ENCODE measurements around the gene CCDC149. TPM values are rescaled to one million over a fixed set of nuclear protein-coding genes. Genes with fewer than 3 reads are reported as not detected.

CCDC149 gene
- total and polyA plus RNA-seq, 12 donors = 6.1 to 17.7 (median 9.3) TPM

DNA sequence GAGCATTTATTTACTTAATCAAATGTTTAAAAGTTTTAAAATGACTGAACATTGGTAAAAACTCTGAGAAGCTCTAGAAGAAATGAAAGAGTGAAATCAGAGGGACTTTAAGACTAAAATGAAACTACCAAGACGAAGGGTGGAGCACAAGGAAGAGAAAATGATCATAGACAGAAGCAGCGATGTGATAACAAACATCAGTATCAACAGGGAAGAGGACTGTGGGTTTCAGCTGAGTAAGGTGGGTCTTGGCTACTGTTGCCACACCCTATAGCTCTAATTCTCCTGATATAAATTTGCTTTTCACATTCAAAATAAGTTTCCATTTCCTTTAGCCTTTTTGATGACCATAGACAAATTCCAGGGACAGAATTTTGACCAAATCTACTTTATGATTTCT is 99.1 kb downstream of the CCDC149 start:
- WGBS, 2 donors = 90 to 96% methylated on average over 2 of the region's 2 CpGs

DNA sequence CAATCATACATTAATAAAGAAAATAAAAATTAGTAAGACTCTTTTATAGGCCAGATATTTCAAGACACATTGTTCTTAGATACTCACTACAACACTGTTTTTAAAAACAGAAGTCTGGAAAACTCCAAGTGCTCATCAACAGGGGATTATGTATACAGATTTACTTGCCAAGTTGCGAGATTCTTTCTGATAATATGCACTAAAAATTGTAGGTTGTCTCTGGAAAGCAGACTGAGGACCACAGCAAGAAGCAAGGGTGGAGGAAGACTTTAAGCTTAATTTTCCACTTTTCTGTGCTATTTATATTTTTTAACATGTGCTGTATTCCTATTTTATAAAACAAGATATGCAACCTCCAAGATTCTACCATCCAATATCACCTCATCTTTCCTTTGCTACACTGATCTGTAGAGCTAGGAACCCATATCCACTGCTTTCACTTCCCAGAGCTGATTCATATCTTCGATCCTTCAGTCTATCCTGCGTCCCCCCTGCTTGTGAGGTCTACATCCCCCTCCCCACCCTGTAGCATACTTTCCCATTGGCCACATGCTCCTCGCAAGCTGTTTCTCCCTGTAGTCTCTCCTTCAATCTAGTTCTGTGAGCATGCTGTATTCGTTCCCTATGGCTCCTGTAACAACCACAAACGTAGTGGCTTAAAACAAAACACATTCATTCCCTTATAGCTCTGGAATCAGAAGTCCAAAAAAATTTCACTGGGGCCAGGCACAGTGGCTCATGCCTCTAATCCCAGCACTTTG is 101.8 kb downstream of the CCDC149 start:
- DNase-seq = no peak
- intact Hi-C loops (cut with DNase I) = no loop called here
- no peak overlapping the region for H3K4me3 ChIP-seq
- no peaks in the 10 kb centered on the region for H3K27me3 ChIP-seq
- H3K9me3 ChIP-seq = peaks cover 0 to 13% (median 0%) of the 10 kb centered on the region in 11 donors
- WGBS, 2 donors = 95 to 96% methylated on average over 6 of the region's 6 CpGs
- H3K27ac ChIP-seq = no peak overlapping the region
- peaks cover 0 to 10% (median 0%) of the 10 kb centered on the region in 9 donors for H3K4me1 ChIP-seq
- ATAC-seq = no peak
- TF ChIP-seq, protein P1, sequence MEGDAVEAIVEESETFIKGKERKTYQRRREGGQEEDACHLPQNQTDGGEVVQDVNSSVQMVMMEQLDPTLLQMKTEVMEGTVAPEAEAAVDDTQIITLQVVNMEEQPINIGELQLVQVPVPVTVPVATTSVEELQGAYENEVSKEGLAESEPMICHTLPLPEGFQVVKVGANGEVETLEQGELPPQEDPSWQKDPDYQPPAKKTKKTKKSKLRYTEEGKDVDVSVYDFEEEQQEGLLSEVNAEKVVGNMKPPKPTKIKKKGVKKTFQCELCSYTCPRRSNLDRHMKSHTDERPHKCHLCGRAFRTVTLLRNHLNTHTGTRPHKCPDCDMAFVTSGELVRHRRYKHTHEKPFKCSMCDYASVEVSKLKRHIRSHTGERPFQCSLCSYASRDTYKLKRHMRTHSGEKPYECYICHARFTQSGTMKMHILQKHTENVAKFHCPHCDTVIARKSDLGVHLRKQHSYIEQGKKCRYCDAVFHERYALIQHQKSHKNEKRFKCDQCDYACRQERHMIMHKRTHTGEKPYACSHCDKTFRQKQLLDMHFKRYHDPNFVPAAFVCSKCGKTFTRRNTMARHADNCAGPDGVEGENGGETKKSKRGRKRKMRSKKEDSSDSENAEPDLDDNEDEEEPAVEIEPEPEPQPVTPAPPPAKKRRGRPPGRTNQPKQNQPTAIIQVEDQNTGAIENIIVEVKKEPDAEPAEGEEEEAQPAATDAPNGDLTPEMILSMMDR (IDR thresholded peaks at IDR 0.05) = no peak
- peaks cover 0 to 47% (median 3%) of the 10 kb centered on the region in 9 donors for H3K36me3 ChIP-seq

More for the DNA sequence above, 99.1 kb downstream of the CCDC149 start:
- intact Hi-C loops (cut with DNase I) = no loop called here
- H3K27me3 ChIP-seq = no peaks in the 10 kb centered on the region
- H3K27ac ChIP-seq = no peak overlapping the region
- H3K9me3 ChIP-seq = peaks cover 0 to 13% (median 0%) of the 10 kb centered on the region in 11 donors
- H3K36me3 ChIP-seq = peaks cover 0 to 55% (median 13%) of the 10 kb centered on the region in 9 donors
- no peak for ATAC-seq
- no peak overlapping the region for H3K4me3 ChIP-seq
- DNase-seq = no peak
- peaks cover 0 to 10% (median 0%) of the 10 kb centered on the region in 9 donors for H3K4me1 ChIP-seq
- TF ChIP-seq, protein P1 (IDR thresholded peaks at IDR 0.05) = no peak

DNA sequence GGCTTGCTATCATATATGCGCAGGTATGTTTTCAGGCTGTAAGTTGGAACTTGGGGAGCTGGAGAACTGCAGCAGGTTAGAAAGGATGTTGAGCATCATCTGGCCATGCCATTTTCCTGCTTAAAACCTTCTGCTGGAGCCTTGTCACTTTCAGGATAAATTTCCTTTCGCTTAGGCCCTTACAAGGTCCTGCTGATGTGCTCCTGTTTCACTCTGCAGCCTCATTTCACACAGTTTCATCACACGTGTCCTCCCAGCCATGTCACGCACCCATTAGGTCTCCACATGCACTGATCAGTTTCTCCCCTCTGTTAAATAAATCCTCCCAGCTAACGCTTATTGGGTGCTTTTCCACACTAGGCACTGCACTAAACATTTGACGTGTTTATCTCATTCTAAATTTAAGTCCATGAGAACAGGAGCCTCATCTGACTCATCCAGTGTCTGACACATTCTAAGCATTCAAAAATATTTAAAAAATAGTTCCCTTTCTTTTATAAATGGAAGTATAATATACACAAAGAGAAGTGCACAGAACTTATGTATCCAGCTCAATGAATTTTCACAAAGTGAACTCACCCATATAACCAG is 102.9 kb downstream of the CCDC149 start:
- DNase-seq (no peak), ATAC-seq (peak in 6 of 8 donors; percentile 28 to 70 (median 50))
- H3K27ac ChIP-seq = no peak overlapping the region
- H3K4me1 ChIP-seq = peaks cover 0 to 10% (median 0%) of the 10 kb centered on the region in 9 donors
- peaks cover 0 to 13% (median 0%) of the 10 kb centered on the region in 11 donors for H3K9me3 ChIP-seq
- 80 to 87% methylated on average over 6 of the region's 6 CpGs for WGBS, 2 donors
- no peaks in the 10 kb centered on the region for H3K27me3 ChIP-seq
- intact Hi-C loops (cut with DNase I) = loop anchor here in 1 of 10 donors (10.0 kb wide), 1 partner anchor 325 kb away; no protein-coding TSS in a partner anchor
- H3K4me3 ChIP-seq = no peak overlapping the region
- TF ChIP-seq, protein P1 (IDR thresholded peaks at IDR 0.05) = no peak
- peaks cover 0 to 41% (median 3%) of the 10 kb centered on the region in 9 donors for H3K36me3 ChIP-seq

DNA sequence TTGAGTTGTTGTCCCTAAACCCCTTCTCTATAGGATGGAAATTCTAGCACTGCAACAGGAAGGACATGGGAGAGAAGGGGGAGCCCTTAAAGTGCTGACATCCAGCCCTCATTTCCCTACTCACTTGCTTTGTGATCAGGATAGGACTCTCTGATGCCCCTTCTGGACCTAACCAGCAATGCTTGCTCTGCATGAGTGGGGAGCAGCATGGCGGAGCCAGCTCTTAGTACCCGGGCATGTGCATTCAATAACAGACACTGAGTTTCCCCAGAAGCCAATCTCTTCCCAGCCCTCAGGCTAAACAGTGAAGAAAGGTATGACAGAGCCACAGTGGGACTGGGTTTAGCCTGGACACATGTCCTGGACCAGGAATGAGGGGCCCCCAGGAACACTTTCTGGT is 103.5 kb downstream of the CCDC149 start:
- H3K4me1 ChIP-seq = peaks cover 0 to 10% (median 0%) of the 10 kb centered on the region in 9 donors
- TF ChIP-seq, protein P1 (IDR thresholded peaks at IDR 0.05) = peak in 2 of 9 donors; percentile 9 to 11
- no peak overlapping the region for H3K27ac ChIP-seq
- 88 to 89% methylated on average over 2 of the region's 2 CpGs for WGBS, 2 donors
- peaks cover 0 to 36% (median 3%) of the 10 kb centered on the region in 9 donors for H3K36me3 ChIP-seq
- DNase-seq (no peak), ATAC-seq (peak in 3 of 8 donors; percentile 22 to 39 (median 26))
- H3K27me3 ChIP-seq = no peaks in the 10 kb centered on the region
- intact Hi-C loops (cut with DNase I) = loop anchor here in 1 of 10 donors (10.0 kb wide), 1 partner anchor 325 kb away; no protein-coding TSS in a partner anchor
- H3K9me3 ChIP-seq = peaks cover 0 to 13% (median 0%) of the 10 kb centered on the region in 11 donors
- H3K4me3 ChIP-seq = no peak overlapping the region

Measured in heart right ventricle (tissue), 16 donors.